Fibroblast of lung (primary cell): Measurements from ENCODE around the gene CLTCL1. TPM values are rescaled to one million over a fixed set of nuclear protein-coding genes. Genes with fewer than 3 reads are reported as not detected.

Experiments used
- DNase-seq, 2 donors: peaks; one replicate each; pipeline versions ENCODE4 v3.0.0 to v3.0.0-alpha.2; 2010; ENCODE audit warnings: low read depth in 2 of 2
- H2AFZ ChIP-seq: 2 replicates; pipeline ENCODE4 v1.5.1; 2012; ENCODE audit warnings: low read length, control low read depth, inconsistent platforms
- H3K27ac ChIP-seq: 2 replicates; pipeline ENCODE4 v1.5.1; 2011; ENCODE audit warnings: low read length, control low read depth; ENCODE audit not compliant: insufficient read depth
- H3K27me3 ChIP-seq: 2 replicates; pipeline ENCODE4 v1.5.1; 2011; ENCODE audit warnings: mild to moderate bottlenecking, low read length; ENCODE audit not compliant: control insufficient read depth, insufficient read depth
- H3K36me3 ChIP-seq: 2 replicates; pipeline ENCODE4 v1.5.1; 2011; ENCODE audit warnings: low read length; ENCODE audit not compliant: control insufficient read depth, insufficient read depth
- H3K4me1 ChIP-seq: 2 replicates; pipeline ENCODE4 v1.5.1; 2011; ENCODE audit warnings: low read length; ENCODE audit not compliant: control insufficient read depth, insufficient read depth; ENCODE audit errors: extremely low read depth
- H3K4me2 ChIP-seq: 2 replicates; pipeline ENCODE4 v1.5.1; 2011; ENCODE audit warnings: low read length, control low read depth; ENCODE audit not compliant: insufficient read depth; ENCODE audit errors: extremely low read depth
- H3K4me3 ChIP-seq, 4 experiments: fragments of 200-600 bp in 1 of 4; sonication (generic) in 1 of 4; replicated peaks in 1 of 4; 2 replicates each; pipeline ENCODE4 v1.5.1; 2011 to 2016; ENCODE audit warnings: low read length in 4 of 4, low read depth in 3 of 4, mild to moderate bottlenecking in 3 of 4, control low read depth in 2 of 4, inconsistent platforms in 1 of 4, mixed read lengths in 1 of 4; ENCODE audit not compliant: insufficient read depth in 1 of 4; ENCODE audit errors: control extremely low read depth in 1 of 4
- H3K79me2 ChIP-seq: 2 replicates; pipeline ENCODE4 v1.5.1; 2012; ENCODE audit warnings: mild to moderate bottlenecking, low read length, inconsistent platforms; ENCODE audit not compliant: control insufficient read depth, insufficient read depth
- H3K9ac ChIP-seq: 2 replicates; pipeline ENCODE4 v1.5.1; 2011; ENCODE audit warnings: mild to moderate bottlenecking, low read length, control low read depth; ENCODE audit not compliant: insufficient read depth
- H3K9me3 ChIP-seq: 2 replicates; pipeline ENCODE4 v1.5.1; 2012; ENCODE audit warnings: low read depth, low read length; ENCODE audit not compliant: control insufficient read depth, insufficient read depth
- H4K20me1 ChIP-seq: 2 replicates; pipeline ENCODE4 v1.5.1; 2011; ENCODE audit warnings: low read length; ENCODE audit not compliant: control insufficient read depth, insufficient read depth; ENCODE audit errors: extremely low read depth
- CTCF ChIP-seq, 2 donors: IDR thresholded peaks in 1 of 2; conservative IDR thresholded peaks in 1 of 2; 1 replicate in 1 of 2; 2 replicates in 1 of 2; pipeline ENCODE4 v1.5.1; 2011 to 2012; ENCODE audit warnings: low read length in 2 of 2, control low read depth in 1 of 2, inconsistent platforms in 1 of 2, low read depth in 1 of 2, mild to moderate bottlenecking in 1 of 2
- EZH2 ChIP-seq: IDR thresholded peaks from 2 replicates; pipeline ENCODE4 v1.5.1; 2012; ENCODE audit warnings: low read length, control low read depth, mild to moderate bottlenecking; ENCODE audit errors: missing control alignments
- polyA plus RNA-seq, 2 donors: library from polyadenylated mRNA; depleted of rRNA in 1 of 2; stranded (reverse) in 1 of 2; unstranded in 1 of 2; fragments of >200 nt; gene quantifications; 2 replicates each; pipeline ENCODE4 v1.2.1, GENCODE V29; 2011 to 2012; ENCODE audit warnings: missing spikeins in 1 of 2
- total RNA-seq: library from RNA; depleted of rRNA; stranded (reverse); fragments of >200 nt; gene quantifications from 2 replicates; pipeline ENCODE4 v1.2.1, GENCODE V29; 2014

The CLTCL1 gene
- total and polyA plus RNA-seq, 2 donors (not counting 1 experiment from before 2014, with no cell fraction given), result 6.5 to 13.4 TPM

- no peak overlapping the region for H2AFZ ChIP-seq
- no peaks in the 10 kb centered on the region for H3K9me3 ChIP-seq
- no peaks in the 10 kb centered on the region for H4K20me1 ChIP-seq
These were observed 58.9 kb downstream of the CLTCL1 start for GRCh38 chr22:19232623-19233022.

GRCh38 chr22:19231986-19232385 is 59.5 kb downstream of the CLTCL1 start:
- DNase-seq, result no peak
- Histone ChIP-seq H3K36me3 (no peaks in the 10 kb centered on the region), H3K9ac (no peak overlapping the region), H3K9me3 (no peaks in the 10 kb centered on the region), H3K79me2 (no peaks in the 10 kb centered on the region), H3K4me3 (no peak overlapping the region), H4K20me1 (no peaks in the 10 kb centered on the region), H3K27me3 (no peaks in the 10 kb centered on the region), H3K4me1 (no peaks in the 10 kb centered on the region), H3K27ac (no peak overlapping the region), H2AFZ (no peak overlapping the region), H3K4me2 (no peak overlapping the region)
- no peak for TF ChIP-seq CTCF (conservative IDR thresholded peaks at IDR 0.05 in 1 of 2, IDR thresholded peaks at IDR 0.05 in 1 of 2; ENCODE audit: low read depth in 1 of 2, low read length in 2 of 2)
- TF ChIP-seq EZH2, result no peak

More at GRCh38 chr22:19232623-19233022, 58.9 kb downstream of the CLTCL1 start:
- Histone ChIP-seq H3K27me3 (no peaks in the 10 kb centered on the region), H3K9ac (no peak overlapping the region), H3K27ac (no peak overlapping the region), H3K4me1 (no peaks in the 10 kb centered on the region), H3K79me2 (no peaks in the 10 kb centered on the region), H3K4me3 (no peak overlapping the region), H3K4me2 (no peak overlapping the region), H3K36me3 (no peaks in the 10 kb centered on the region)
- DNase-seq, result peak in 1 of 2 donors; percentile 9
- TF ChIP-seq EZH2, result no peak
- TF ChIP-seq CTCF (conservative IDR thresholded peaks at IDR 0.05 in 1 of 2, IDR thresholded peaks at IDR 0.05 in 1 of 2; ENCODE audit: low read depth in 1 of 2, low read length in 2 of 2), result no peak

GRCh38 chr22:19229600-19229999 is 61.9 kb downstream of the CLTCL1 start:
- TF ChIP-seq CTCF (conservative IDR thresholded peaks at IDR 0.05 in 1 of 2, IDR thresholded peaks at IDR 0.05 in 1 of 2; ENCODE audit: low read depth in 1 of 2, low read length in 2 of 2), result no peak
- no peak for TF ChIP-seq EZH2
- no peaks in the 10 kb centered on the region for H3K27me3 ChIP-seq
- no peak overlapping the region for H2AFZ ChIP-seq
- no peaks in the 10 kb centered on the region for H3K4me1 ChIP-seq
- no peaks in the 10 kb centered on the region for H3K36me3 ChIP-seq
- H3K9me3 ChIP-seq, result no peaks in the 10 kb centered on the region
- no peak overlapping the region for H3K9ac ChIP-seq
- DNase-seq, result no peak
- H3K4me3 ChIP-seq, result no peak overlapping the region
- H4K20me1 ChIP-seq, result no peaks in the 10 kb centered on the region
- H3K79me2 ChIP-seq, result no peaks in the 10 kb centered on the region
- no peak overlapping the region for H3K4me2 ChIP-seq
- no peak overlapping the region for H3K27ac ChIP-seq
